Astrocyte of the spinal cord (primary cell): ENCODE results near the gene GJB2.
A peak's percentile ranks its signal among the peaks of the same experiment; 100 is the strongest.
"Not testable (repeated sequence)": the region's sequence is repeated elsewhere in the genome, so short reads cannot be mapped to it uniquely, and the experiment has no call there.

Experiments used
- DNase-seq: peaks from one replicate; pipeline ENCODE4 v3.0.0; 2011; ENCODE audit warnings: low read depth, low spot score
- H3K4me3 ChIP-seq: 2 replicates; pipeline ENCODE4 v1.5.1; 2011; ENCODE audit warnings: low read depth, mild to moderate bottlenecking, low read length, moderate library complexity
- CTCF ChIP-seq: IDR thresholded peaks from 2 replicates; pipeline ENCODE4 v1.5.1; 2012; ENCODE audit warnings: low read depth, mild to moderate bottlenecking, low read length, inconsistent platforms
- in situ Hi-C: cut with HindIII; loops from 2 replicates; pipeline ENCODE4 v1.10.0; 2017; ENCODE audit warnings: low sequenced_read_pairs

GJB2 gene

GRCh38 chr13:20161951-20162300, 30.8 kb downstream of the GJB2 start:
- in situ Hi-C loops, result no loop called here
- TF ChIP-seq CTCF, result no peak
- no peak overlapping the region for H3K4me3 ChIP-seq
- no peak for DNase-seq

- TF ChIP-seq CTCF, result no peak
- in situ Hi-C loops, result no loop called here
- peak overlapping the region; percentile 27 for H3K4me3 ChIP-seq
- no peak for DNase-seq
Observed at GRCh38 chr13:20161275-20161950, 31.3 kb downstream of the GJB2 start.

- DNase-seq, result no peak
- peak within 1 kb of the TSS; percentile 27 for H3K4me3 ChIP-seq
- in situ Hi-C loops, result no loop called here
- TF ChIP-seq CTCF, result no peak
Observed at GRCh38 chr13:20160306-20161274, 32.1 kb downstream of the GJB2 start, which contains the start of gene GJA3. TSS of gene GJA3 (minus strand) at chr13:20161052. CDS start at chr13:20143288, 17,764 bp downstream.

GRCh38 chr13:20159646-20160305, 33.0 kb downstream of the GJB2 start:
- TF ChIP-seq CTCF, result no peak
- in situ Hi-C loops, result no loop called here
- H3K4me3 ChIP-seq, result peak overlapping the region; percentile 24
- DNase-seq, result peak; percentile 21

GRCh38 chr13:20157151-20157796, 35.5 kb downstream of the GJB2 start:
- no peak for TF ChIP-seq CTCF
- in situ Hi-C loops, result no loop called here
- DNase-seq, result no peak
- no peak overlapping the region for H3K4me3 ChIP-seq

- in situ Hi-C loops, result no loop called here
- no peak overlapping the region for H3K4me3 ChIP-seq
- DNase-seq, result no peak
- TF ChIP-seq CTCF, result no peak
Observed at GRCh38 chr13:20156702-20157101, 36.0 kb downstream of the GJB2 start.

GRCh38 chr13:20153290-20153689, 39.4 kb downstream of the GJB2 start:
- in situ Hi-C loops, result not testable (repeated sequence)

More at GRCh38 chr13:20153290-20153689, 39.4 kb downstream of the GJB2 start:
- not testable (repeated sequence) for H3K4me3 ChIP-seq, DNase-seq
